Vagina (tissue), 2 donors: ENCODE measurements around the gene NUP107. TPM values are rescaled to one million over a fixed set of nuclear protein-coding genes. Genes with fewer than 3 reads are reported as not detected.

Source experiments
- DNase-seq, 2 donors: peaks; one replicate each; pipeline ENCODE4 v3.0.0-alpha.2; 2017; ENCODE audit errors: extremely low spot score in 2 of 2
- H3K27ac ChIP-seq: fragments of 200-600 bp; sonication (generic); one replicate; pipeline ENCODE4 v1.5.1; 2019
- H3K27me3 ChIP-seq: fragments of 200-600 bp; sonication (generic); one replicate; pipeline ENCODE4 v1.5.1; 2019
- H3K36me3 ChIP-seq, 2 donors: fragments of 200-600 bp; sonication (generic); one replicate each; pipeline ENCODE4 v1.5.1; 2017 to 2019
- H3K4me1 ChIP-seq: fragments of 200-600 bp; sonication (generic); one replicate; pipeline ENCODE4 v1.5.1; 2019
- H3K4me3 ChIP-seq, 2 donors: fragments of 200-600 bp; sonication (generic); 1 replicate in 1 of 2; 2 replicates in 1 of 2; pipeline ENCODE4 v1.5.1; 2016 to 2019
- H3K9me3 ChIP-seq: fragments of 200-600 bp; sonication (generic); one replicate; pipeline ENCODE4 v1.5.1; 2019
- POLR2A ChIP-seq, 2 donors: fragments of 450-650 bp; IDR thresholded peaks; one replicate each; pipeline ENCODE4 v1.6.1; 2017; ENCODE audit warnings: antibody characterized with exemption in 2 of 2, mild to moderate bottlenecking in 2 of 2, moderate library complexity in 2 of 2
- POLR2AphosphoS5 ChIP-seq, 2 donors: sonication (generic); formaldehyde crosslinking; IDR thresholded peaks; one replicate each; pipeline ENCODE4 v1.9.0; 2017; ENCODE audit warnings: antibody characterized with exemption in 2 of 2, mild to moderate bottlenecking in 2 of 2, low read depth in 1 of 2; ENCODE audit not compliant: insufficient read depth in 1 of 2
- intact Hi-C: fragments of 100-400 bp; cut with DNase I; formaldehyde crosslinking; loops from one replicate; pipeline ENCODE4 v1.15.1; 2023
- total RNA-seq: library from RNA; depleted of rRNA; stranded (reverse); fragments of >200 nt; gene quantifications from one replicate; pipeline ENCODE4 v1.2.3, GENCODE V29; 2016
- TF ChIP-seq, protein P1 (sequence below), 3 experiments: fragments of 450-650 bp in 2 of 3; fragments of 200-600 bp in 1 of 3; sonication (generic) in 1 of 3; IDR thresholded peaks; one replicate each; pipeline ENCODE4 v1.5.1; 2017 to 2019; ENCODE audit warnings: antibody characterized with exemption in 3 of 3, mild to moderate bottlenecking in 2 of 3, moderate library complexity in 2 of 3

NUP107 gene
- total RNA-seq, 1 donor from 2014 or later = 42.5 TPM

DNA sequence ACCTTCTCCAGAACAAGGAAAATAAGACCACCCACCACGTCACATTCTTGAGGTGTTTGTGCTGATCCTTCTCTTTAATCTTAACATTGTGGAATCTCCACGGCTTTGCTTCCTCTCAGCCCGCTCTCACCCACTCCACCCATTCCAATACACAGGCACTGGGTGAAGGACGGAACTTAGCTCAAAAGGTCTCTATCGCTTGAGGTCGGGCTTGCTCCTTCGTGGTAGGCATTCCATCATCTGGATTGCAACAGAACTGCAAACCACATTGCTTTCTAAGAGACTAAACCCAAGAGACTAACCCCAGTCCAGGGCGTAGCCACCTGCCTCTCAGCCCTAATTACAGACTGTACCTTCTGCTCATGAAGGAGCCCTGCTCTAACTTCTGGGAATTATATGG, 97.2 kb downstream of the NUP107 start:
- intact Hi-C loops = no loop called here
- H3K36me3 ChIP-seq = no peaks in the 10 kb centered on the region
- TF ChIP-seq, protein P1, sequence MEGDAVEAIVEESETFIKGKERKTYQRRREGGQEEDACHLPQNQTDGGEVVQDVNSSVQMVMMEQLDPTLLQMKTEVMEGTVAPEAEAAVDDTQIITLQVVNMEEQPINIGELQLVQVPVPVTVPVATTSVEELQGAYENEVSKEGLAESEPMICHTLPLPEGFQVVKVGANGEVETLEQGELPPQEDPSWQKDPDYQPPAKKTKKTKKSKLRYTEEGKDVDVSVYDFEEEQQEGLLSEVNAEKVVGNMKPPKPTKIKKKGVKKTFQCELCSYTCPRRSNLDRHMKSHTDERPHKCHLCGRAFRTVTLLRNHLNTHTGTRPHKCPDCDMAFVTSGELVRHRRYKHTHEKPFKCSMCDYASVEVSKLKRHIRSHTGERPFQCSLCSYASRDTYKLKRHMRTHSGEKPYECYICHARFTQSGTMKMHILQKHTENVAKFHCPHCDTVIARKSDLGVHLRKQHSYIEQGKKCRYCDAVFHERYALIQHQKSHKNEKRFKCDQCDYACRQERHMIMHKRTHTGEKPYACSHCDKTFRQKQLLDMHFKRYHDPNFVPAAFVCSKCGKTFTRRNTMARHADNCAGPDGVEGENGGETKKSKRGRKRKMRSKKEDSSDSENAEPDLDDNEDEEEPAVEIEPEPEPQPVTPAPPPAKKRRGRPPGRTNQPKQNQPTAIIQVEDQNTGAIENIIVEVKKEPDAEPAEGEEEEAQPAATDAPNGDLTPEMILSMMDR (IDR thresholded peaks at IDR 0.05) = no peak
- TF ChIP-seq POLR2AphosphoS5 (IDR thresholded peaks at IDR 0.05; ENCODE audit: insufficient read depth in 1 of 2, low read depth in 1 of 2) (no peak), POLR2A (IDR thresholded peaks at IDR 0.05) (no peak)
- DNase-seq = no peak
- no peaks in the 10 kb centered on the region for H3K27me3 ChIP-seq
- no peaks in the 10 kb centered on the region for H3K9me3 ChIP-seq
- H3K27ac ChIP-seq = no peak overlapping the region
- no peak overlapping the region for H3K4me3 ChIP-seq
- peaks cover 16% of the 10 kb centered on the region for H3K4me1 ChIP-seq

DNA sequence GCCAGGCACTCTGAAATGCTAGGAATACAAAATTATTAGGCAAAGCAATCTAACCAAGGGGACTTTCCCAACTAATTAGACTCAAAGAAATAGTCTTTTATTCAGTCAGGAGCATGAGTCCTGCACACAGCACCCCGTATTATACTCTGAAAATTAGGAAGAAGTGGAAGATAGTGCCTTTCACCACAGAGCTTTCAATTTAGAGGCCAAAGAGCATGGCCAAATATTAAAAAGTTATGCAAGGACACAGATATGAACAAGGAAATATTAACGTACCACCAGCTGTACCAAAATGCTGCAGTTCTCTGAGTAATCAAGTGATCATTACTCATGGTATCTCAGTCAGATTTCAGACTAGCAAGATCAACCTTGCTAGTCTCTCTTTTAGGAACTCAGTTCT, 98.6 kb downstream of the NUP107 start:
- intact Hi-C loops = no loop called here
- TF ChIP-seq, protein P1 (IDR thresholded peaks at IDR 0.05) = no peak
- TF ChIP-seq POLR2A (IDR thresholded peaks at IDR 0.05) (no peak), POLR2AphosphoS5 (IDR thresholded peaks at IDR 0.05; ENCODE audit: insufficient read depth in 1 of 2, low read depth in 1 of 2) (no peak)
- no peaks in the 10 kb centered on the region for H3K36me3 ChIP-seq
- no peak overlapping the region for H3K27ac ChIP-seq
- no peaks in the 10 kb centered on the region for H3K27me3 ChIP-seq
- peaks cover 16% of the 10 kb centered on the region for H3K4me1 ChIP-seq
- DNase-seq = no peak
- no peaks in the 10 kb centered on the region for H3K9me3 ChIP-seq
- H3K4me3 ChIP-seq = no peak overlapping the region

GRCh38 chr12:68785823-68786222, 99.0 kb downstream of the NUP107 start:
- peak overlapping the region; percentile 69 for H3K27ac ChIP-seq
- intact Hi-C loops = no loop called here
- H3K36me3 ChIP-seq = no peaks in the 10 kb centered on the region
- no peaks in the 10 kb centered on the region for H3K9me3 ChIP-seq
- H3K4me3 ChIP-seq = no peak overlapping the region
- H3K27me3 ChIP-seq = no peaks in the 10 kb centered on the region
- DNase-seq = no peak
- H3K4me1 ChIP-seq = peaks cover 16% of the 10 kb centered on the region
- TF ChIP-seq POLR2AphosphoS5 (IDR thresholded peaks at IDR 0.05; ENCODE audit: insufficient read depth in 1 of 2, low read depth in 1 of 2) (no peak), POLR2A (IDR thresholded peaks at IDR 0.05) (no peak)
- TF ChIP-seq, protein P1 (IDR thresholded peaks at IDR 0.05) = no peak

DNA sequence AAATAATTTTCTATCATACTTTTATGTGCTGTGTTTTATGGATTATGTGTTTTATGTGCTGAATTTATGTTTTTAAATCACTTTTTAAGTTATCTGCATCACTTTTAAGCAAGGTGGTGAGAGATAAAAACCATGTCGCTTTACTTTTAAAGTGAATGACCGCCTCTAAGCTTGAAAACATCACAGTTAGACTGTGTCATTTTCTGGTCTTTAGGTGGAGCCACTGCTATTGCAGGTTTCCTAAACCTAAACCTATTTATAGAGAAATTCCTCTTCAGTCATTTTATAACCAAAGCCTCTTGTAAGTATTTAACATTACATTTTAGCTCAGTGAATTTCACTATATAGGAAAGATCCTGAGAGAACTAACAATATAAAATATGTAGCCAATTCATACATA, 100.2 kb downstream of the NUP107 start:
- H3K4me1 ChIP-seq = peaks cover 16% of the 10 kb centered on the region
- no peak overlapping the region for H3K4me3 ChIP-seq
- DNase-seq = no peak
- H3K36me3 ChIP-seq = no peaks in the 10 kb centered on the region
- TF ChIP-seq POLR2A (IDR thresholded peaks at IDR 0.05) = no peak
- TF ChIP-seq POLR2AphosphoS5 (IDR thresholded peaks at IDR 0.05; ENCODE audit: insufficient read depth in 1 of 2, low read depth in 1 of 2) = no peak
- TF ChIP-seq, protein P1 (IDR thresholded peaks at IDR 0.05) = no peak
- peak overlapping the region; percentile 69 for H3K27ac ChIP-seq
- intact Hi-C loops = no loop called here
- no peaks in the 10 kb centered on the region for H3K27me3 ChIP-seq
- no peaks in the 10 kb centered on the region for H3K9me3 ChIP-seq

GRCh38 chr12:68788554-68789143, 101.9 kb downstream of the NUP107 start:
- peaks cover 16% of the 10 kb centered on the region for H3K4me1 ChIP-seq
- H3K9me3 ChIP-seq = no peaks in the 10 kb centered on the region
- intact Hi-C loops = no loop called here
- no peak for DNase-seq
- no peaks in the 10 kb centered on the region for H3K36me3 ChIP-seq
- no peak overlapping the region for H3K4me3 ChIP-seq
- TF ChIP-seq POLR2A (IDR thresholded peaks at IDR 0.05) (no peak), POLR2AphosphoS5 (IDR thresholded peaks at IDR 0.05; ENCODE audit: insufficient read depth in 1 of 2, low read depth in 1 of 2) (no peak)
- TF ChIP-seq, protein P1 (IDR thresholded peaks at IDR 0.05) = no peak
- H3K27ac ChIP-seq = peak overlapping the region; percentile 84
- H3K27me3 ChIP-seq = no peaks in the 10 kb centered on the region
